Astrocyte (in vitro differentiated cells and primary cell): ENCODE results near the gene GLRB.

ENCODE experiments used
- CTCF ChIP-seq: IDR thresholded peaks from 2 replicates; pipeline ENCODE4 v1.5.1; 2011; ENCODE audit warnings: low read depth, mild to moderate bottlenecking, inconsistent platforms, low read length, moderate library complexity; ENCODE audit not compliant: insufficient read depth
- EZH2 ChIP-seq: IDR thresholded peaks from 2 replicates; pipeline ENCODE4 v1.6.1; 2012; ENCODE audit warnings: mild to moderate bottlenecking, low read length, inconsistent platforms; ENCODE audit not compliant: insufficient read depth

DNA sequence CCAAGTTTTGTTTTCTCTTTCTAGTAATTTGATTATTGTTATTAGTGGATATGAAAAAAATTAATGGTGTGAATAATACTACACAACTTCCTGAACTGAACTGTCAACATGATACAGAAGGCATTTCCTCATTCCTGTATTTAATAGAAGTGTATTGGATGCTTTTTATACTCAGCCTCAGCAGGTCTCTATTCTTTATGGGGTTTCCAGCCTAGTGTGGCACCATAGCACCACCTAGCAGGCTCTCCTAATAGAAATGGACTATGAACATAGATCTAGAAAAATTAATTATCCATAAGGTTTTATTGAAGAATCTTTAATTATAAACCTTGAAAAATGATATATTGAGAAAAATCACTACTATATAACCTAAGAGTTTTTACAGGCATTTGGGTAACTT, 52.4 kb downstream of the GLRB start:
- TF ChIP-seq CTCF (peak; percentile 56), EZH2 (no peak)
